HG02798 (cell line): ENCODE measurements around the gene BMPR1B.

Experiments used
- ATAC-seq: cut with Tn5 transposase; IDR thresholded peaks from one replicate; pipeline ENCODE4 v1.9.1; 2021; ENCODE audit warnings: mild to moderate bottlenecking; ENCODE audit not compliant: unreplicated experiment, poor library complexity

Gene BMPR1B

DNA sequence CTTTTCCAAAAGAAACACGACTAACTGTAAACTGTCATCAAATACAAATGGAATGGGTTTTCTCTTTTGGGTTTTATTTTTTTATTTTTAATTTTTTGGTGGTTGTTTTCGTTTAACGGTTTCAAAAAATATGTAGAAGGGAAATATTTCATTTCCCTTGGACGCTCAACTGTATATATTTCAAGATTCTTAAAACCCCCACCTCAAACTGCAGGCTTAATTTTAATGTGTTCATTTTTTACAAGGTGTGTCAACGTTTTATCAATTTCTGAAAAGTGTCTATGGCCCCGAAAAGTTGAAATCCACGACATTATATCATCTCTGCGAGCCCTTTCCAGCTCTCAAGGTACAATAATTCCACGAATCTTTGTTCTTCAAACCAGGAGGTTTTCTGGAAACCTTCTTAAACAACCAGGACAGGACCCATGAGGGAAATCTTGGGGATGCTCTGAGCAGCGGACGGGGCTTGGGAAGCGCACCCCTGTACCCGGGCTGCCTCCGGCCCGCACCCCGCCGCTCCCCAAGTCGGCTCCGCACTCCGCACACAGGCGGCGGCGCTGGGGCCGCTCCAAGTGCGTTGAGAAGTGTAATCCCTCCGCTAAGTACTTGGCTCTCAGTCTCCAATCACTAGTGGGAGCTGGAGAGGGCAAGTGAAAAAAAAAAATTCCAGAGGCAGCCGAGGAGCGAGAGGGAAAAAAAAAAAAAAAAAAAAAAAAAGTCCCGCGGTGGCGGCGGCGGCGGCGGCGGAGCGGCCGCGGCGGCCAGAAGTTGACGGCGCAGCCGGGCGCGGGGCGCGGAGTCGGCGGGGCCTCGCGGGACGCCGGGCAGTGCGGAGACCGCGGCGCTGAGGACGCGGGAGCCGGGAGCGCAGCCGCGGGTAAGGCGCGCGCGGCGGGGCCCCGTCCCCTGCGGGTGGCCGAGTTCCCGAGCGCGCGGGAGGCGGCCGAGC, at the start of gene BMPR1B:
BMPR1B (plus strand) TSS at position 764 of the 949 bp plus-strand sequence. CDS start 346,470 bp downstream, outside the sequence.
- ATAC-seq, result no peak

- ATAC-seq, result no peak
Observed at GRCh38 chr4:94711635-94712034, 46.1 kb upstream of the BMPR1B start.

DNA sequence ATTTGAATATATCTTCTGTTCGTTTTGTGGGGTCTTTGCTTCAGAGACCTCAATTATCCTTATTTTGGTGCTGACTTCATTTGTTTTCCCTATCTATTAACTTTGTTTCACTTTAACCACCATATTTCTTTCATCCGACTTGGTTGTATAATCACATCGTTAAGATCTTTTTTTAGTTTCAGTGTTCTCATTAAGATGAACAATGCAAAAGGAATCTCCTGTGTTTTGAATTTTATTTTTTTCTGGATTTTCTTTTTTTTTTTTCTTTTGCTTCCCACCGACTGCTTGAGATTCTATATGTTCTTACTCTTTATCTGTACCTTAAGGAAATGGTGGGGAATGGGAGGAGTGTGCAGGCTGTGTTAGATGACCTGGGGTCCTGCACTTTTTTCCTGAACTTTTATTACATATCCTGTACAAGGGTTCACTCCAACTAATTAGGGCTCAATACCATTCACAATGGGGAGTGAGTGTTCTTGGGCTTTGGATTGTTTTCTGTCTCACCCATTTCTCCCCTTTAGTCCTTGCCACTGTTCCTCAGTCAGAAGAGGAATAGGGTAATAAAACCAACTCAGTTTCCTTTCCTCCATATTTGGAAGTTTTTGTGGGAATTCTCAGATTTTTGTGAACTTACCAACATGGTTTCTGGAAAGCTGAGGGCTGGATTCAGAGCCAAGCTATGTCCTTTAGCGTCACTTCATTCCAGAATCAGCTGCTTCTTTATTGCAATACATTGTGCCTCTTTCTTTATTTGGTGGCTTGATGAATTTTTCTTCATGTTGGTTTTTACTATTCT, 43.2 kb upstream of the BMPR1B start:
- no peak for ATAC-seq

DNA sequence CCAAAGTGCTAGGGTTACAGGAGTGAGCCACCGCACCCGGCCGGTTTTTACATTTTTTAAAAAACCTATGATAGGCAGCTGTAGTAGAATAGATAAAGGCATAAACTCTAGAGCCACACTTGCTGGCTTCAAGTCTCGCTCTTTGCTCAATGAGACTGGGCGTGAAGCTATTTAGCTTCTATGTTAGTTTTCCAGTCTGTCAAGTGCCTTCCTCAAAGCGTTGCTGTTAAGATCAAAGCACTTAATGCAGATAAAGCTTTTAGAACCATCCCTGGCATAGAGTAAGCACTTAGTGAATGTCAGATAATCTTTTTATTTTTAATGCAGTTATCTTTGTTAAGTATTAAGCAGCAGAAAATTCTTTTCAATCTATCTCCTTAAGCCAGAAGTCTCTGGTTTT, 42.0 kb upstream of the BMPR1B start:
- ATAC-seq, result no peak

- ATAC-seq, result no peak
Observed at GRCh38 chr4:94721310-94721709, 36.4 kb upstream of the BMPR1B start.

GRCh38 chr4:94722270-94722669, 35.5 kb upstream of the BMPR1B start:
- no peak for ATAC-seq

DNA sequence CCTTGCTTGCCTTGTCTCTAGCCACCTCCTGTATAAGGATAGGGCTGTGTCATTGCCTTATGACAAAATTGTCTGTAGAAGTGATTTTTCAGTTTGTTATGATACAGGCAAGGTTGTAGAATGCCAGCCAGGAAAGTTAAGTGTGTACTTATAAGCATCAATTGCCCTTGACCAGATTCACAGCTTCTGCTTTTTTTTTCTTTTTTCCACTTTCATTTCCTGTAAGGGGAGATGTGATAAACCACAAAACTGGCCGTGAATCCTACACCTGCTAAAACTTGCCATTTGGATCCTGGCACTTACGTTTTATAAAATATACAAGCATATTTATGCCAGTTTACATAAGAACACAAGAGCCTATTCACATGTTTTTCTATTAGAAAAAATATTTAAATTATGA, 35.0 kb upstream of the BMPR1B start:
- ATAC-seq, result no peak

- no peak for ATAC-seq
Observed at GRCh38 chr4:94724016-94724790, 33.6 kb upstream of the BMPR1B start.

GRCh38 chr4:94726524-94727123, 31.1 kb upstream of the BMPR1B start:
- no peak for ATAC-seq

DNA sequence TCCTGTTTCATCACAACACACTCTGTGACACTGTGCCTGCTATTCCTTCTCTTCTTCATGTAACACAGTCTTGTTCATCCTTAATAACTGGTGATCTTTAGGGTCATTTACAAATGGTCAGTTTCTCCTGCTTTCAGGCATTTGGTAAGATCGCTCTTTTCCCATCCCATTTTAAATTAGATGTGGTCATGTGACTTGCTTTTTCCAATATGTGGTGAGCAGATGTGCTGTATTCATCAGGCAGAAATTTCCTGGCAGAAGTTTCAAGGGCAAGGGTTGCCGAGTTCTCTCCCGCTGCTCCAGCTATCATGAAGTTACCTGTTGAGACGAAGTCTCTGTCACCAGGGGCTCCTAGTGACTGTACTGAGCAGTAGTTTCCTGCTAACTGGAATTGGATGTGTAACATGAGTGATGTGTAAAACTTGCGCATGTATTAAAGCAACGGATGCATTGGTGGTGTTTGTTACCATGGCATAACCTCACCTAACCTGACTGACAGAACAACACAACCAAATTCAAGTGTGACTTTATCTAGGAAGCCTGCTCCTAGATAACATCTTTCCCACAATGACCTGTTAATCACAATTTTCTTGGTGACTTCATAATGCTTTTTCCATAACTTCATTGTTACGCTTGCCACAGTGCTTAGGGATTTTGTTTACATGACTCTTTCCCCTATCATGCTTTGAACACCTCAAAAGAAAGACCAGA, 29.5 kb upstream of the BMPR1B start:
- ATAC-seq, result no peak

DNA sequence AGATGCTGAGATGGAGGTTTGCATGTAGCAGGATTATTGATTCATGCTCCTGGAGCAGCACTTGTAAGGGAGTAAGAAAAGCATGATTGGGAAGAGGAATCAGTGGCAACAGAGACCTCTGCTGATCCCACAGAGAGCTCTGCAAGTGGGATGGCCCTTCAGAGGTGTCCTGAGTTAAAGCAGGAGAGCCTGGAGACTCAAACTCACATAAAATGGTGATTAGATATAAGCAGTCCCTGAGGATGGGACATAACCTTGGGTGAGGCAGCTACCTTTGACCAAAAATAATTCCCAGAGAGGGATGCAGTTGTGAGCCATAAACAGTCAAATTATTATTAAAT, 25.4 kb upstream of the BMPR1B start:
- ATAC-seq, result no peak

GRCh38 chr4:94739741-94740140, 18.0 kb upstream of the BMPR1B start:
- no peak for ATAC-seq

GRCh38 chr4:94741304-94741703, 16.5 kb upstream of the BMPR1B start:
- no peak for ATAC-seq

DNA sequence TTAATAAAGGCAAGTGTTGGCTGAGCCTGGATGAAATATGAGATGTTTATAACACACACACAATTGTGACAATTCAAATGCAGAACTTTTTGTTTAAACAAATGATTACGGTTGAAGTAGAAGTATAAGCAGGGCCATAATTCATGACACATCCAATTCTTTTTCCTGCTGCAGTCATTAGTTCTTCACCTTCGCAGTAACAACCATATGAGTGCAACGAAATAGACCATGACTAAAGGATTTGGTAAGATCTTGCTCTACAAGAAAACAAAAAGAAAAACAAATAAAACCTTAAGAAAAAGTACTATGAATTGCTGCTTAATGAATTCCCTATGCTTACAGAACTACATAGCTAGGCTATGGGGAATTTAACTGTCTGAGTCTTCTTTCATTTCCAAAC, 13.9 kb upstream of the BMPR1B start:
- no peak for ATAC-seq

GRCh38 chr4:94744850-94745249, 12.9 kb upstream of the BMPR1B start:
- no peak for ATAC-seq

- no peak for ATAC-seq
Observed at GRCh38 chr4:94746746-94747145, 11.0 kb upstream of the BMPR1B start.

DNA sequence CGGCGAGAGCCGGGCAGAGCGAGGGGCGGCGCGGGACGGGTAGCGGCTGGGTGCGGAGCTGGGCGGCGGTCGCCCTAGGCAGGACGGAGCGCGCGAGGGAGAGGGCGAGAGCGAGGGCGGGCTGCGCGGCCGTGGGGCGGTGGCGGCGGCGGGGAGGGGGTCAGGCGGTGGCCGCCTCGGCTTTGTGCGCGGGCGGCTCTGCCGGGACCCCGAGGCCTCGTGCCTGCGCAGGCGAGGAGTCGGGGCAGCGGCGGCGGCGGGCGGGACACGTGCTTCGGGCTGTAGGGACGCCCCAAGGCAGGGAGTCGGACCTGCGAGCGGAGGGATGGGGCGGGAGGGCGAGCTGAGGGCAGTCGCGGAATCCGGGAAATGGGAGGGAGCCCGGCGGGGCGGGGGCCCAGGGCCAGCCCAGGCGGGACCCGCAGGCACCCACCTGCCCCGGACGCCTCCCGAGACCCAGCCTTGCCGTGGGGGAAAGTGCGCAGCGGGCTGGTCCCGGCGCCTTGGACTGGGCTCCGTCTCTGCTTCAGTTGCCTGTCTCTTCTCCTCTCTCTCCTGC, 465 bp downstream of the BMPR1B start:
- ATAC-seq, result no peak

DNA sequence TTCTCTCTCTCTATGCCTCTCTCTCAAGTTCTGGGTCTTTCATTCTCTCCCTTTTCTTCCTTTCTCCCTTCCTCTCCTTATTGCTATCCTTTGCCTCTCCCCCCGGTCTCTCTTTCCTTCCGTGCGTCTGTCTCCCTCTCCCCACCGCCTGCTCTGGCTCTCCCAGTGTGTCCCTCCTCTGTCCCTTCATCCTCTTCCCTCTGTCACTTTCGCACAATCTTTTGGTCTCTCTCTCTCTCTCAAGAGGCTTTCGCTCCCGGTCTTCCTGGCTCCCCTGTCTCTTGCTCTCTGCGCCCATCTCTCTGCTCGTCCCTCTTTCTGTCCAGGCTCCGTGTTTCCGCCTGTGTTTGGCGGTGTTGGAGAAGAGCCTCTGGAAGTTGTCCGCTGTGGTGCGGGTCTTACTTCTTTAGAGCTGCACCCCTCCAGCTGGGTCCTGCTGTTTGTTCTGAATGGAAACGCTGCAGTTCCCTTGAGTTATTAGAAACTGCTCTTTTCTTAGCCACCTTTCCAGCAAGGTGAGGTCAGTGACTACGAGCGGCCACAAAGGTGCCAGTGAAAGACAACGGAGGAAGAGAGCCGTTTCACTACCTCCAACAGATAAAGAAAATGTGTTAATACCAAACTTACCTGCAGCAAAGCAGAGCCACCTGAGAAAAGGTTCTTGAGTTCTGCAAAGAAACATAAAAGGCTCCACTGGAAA, 1.1 kb downstream of the BMPR1B start:
- ATAC-seq, result no peak

GRCh38 chr4:94759767-94760211, 2.0 kb downstream of the BMPR1B start:
- no peak for ATAC-seq
